ENCODE results near the gene ACE. TPM values are rescaled to one million over a fixed set of nuclear protein-coding genes. Genes with fewer than 3 reads are reported as not detected.

Gene ACE
- total RNA-seq, 1 donor from 2014 or later: 5.6 TPM

DNA sequence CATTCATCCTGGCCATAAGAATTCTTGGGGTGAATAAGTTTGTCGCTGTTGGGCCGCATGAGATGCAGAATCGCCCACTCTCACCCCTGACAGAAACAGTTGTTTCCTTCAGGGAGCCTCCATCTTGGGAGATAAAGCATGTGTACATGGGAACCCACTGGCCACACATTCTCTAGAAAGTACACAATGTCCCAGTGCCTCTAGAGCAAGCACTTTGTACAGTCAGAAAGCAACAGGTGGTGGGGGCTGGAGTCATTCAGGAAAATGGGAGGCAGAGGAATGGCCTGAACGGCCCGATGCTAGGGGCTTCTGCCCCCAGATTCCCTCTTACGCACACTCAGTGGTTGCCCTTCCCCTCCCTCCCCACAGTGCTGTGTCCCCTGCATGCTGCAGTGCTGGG is 16.1 kb downstream of the ACE start:
- no peak for DNase-seq

DNA sequence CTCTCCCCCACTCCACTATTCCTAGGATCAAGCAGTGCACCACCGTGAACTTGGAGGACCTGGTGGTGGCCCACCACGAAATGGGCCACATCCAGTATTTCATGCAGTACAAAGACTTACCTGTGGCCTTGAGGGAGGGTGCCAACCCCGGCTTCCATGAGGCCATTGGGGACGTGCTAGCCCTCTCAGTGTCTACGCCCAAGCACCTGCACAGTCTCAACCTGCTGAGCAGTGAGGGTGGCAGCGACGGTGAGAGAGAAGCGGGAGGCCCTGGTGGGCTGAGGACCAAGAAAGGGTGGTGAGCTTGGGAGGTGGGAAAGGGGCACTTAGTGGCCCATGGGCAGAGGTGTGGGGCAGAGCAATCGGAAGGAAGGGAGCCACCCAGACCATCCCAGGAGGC is 16.6 kb downstream of the ACE start:
- DNase-seq: no peak

DNA sequence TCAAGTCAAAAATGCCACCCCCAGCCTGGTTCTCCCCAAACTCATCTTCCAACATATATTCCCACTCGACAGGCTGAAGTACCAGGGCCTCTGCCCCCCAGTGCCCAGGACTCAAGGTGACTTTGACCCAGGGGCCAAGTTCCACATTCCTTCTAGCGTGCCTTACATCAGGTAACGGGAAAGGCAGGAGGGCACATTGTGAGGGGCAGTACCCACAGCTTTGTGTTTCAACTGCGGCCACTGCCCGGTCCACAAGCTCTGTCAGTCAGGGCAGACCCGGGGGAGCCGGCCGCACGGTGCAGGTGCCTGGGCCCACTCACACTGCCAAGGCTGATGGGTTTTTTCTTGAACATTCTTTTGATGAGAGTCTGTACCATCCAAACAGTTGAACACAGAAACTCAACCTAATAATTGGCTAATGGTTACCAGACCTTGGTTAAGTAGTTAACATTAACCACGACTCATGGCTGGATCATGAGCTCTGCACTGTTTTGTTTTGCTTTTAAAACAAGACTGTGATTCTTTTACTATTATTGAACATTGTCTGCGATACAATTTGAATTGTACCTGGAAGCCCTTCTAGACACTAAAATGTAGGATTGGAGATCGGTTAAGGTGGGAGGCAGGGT is 17.6 kb downstream of the ACE start:
- no peak for DNase-seq

DNA sequence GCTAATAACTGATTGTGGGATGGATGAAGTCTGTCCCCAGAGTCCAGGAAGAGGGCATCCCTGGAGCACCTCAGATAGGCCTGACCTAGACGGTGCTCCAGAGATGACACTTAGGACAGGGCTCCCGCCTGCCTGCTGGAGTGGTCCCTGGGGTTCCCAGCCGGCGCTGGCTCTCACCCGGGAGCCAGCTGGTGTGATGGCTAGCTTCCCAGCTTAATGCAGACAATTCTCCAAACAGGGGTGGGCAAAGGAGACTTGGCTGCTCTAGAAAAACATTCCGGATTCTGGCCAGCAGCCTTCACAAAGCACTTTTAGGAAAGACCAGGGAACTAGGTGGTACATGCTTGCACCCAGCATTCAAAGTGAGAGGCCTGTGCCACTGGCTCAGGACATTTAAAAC is 18.6 kb downstream of the ACE start:
- DNase-seq: no peak

DNA sequence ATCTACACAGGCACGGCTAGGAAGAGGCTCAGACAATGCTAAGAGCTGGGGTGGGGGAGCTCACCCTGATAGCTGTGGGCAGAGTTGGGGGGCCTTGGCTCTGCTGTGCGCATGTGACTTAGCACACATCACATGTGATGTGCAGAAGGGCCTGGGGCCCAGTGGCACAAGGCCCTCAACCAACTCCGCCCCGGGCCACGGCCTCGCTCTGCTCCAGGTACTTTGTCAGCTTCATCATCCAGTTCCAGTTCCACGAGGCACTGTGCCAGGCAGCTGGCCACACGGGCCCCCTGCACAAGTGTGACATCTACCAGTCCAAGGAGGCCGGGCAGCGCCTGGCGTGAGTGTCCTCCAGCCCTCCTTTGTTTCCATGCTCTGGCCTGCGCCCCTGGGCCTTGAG is 19.3 kb downstream of the ACE start:
- no peak for DNase-seq

DNA sequence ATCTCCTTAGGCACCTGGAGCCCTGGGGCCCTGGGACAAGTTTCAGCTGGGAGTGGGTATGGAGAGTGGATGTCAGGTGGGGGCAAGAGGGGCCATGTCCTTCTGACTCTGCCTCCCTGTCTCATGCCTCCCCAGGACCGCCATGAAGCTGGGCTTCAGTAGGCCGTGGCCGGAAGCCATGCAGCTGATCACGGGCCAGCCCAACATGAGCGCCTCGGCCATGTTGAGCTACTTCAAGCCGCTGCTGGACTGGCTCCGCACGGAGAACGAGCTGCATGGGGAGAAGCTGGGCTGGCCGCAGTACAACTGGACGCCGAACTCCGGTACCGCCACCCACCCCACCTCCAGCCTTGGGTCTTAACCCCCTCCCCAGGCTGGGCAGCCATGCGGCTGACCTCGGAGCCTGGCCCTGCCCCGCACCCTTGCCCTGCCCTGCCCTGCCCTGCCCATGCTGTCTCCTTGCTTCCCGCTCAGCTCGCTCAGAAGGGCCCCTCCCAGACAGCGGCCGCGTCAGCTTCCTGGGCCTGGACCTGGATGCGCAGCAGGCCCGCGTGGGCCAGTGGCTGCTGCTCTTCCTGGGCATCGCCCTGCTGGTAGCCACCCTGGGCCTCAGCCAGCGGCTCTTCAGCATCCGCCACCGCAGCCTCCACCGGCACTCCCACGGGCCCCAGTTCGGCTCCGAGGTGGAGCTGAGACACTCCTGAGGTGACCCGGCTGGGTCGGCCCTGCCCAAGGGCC is 20.0 kb downstream of the ACE start:
- no peak for DNase-seq

DNA sequence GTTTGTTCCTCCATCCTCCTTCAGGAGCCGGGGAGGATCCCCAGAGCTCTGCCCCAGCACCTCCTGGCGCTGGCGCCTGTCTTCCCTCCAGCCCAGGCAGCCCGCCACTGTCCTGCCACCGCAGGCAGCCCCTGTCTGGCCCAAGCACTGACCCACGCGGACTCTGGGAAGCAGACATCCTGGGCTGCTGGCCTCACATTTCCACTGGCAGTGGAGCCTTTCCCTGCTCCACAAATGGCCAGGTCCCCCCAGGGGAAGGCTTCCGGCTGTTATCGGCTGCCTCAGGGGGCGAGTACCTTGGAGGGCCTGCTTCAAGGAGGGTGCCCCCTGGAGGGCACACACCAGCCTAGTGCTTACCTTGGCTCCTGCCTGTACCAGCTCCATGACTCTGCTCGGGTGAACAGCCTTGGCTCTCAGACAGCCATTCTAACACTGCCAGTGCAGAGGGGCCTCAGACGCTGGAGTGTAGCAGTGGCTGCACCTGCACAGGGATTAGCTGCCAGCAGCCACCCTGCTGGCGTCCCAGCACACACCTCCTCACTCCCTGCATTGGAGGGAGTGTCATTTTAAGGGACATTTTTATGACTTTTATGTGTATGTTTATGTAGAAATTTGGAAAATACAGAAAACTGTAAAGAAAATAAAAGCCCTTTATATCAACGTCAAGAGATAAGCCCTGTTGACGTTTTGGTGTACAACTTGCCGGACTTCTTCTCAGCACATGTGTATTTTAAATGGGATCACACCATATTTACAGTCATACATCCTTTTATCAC is 21.0 kb downstream of the ACE start:
- DNase-seq: no peak

DNA sequence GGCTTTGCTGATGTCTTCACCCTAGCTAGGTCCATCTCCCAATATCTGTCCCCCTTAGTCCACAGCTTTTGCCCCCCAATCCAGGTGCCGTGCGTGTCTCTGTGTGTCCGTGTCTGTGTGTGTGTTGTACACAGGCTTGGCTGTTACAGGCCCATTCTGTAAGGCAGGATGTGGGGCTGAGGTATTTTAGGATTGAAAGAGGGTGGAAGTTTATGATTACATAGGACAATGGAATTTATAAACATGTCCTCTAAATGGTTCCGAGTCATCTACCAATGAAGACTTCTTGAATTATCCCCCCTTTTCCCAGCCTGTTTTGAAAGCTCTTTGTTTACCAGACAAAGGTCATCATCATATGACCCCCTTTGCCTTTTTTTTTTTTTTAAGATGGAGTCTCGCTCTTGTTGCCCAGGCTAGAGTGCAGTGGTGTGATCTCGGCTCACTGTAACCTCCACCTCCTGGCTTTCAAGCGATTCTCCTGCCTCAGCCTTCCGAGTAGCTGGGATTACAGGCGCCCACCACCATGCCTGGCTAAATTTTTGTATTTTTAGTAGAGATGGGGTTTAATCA is 21.9 kb downstream of the ACE start:
- DNase-seq: no peak

DNA sequence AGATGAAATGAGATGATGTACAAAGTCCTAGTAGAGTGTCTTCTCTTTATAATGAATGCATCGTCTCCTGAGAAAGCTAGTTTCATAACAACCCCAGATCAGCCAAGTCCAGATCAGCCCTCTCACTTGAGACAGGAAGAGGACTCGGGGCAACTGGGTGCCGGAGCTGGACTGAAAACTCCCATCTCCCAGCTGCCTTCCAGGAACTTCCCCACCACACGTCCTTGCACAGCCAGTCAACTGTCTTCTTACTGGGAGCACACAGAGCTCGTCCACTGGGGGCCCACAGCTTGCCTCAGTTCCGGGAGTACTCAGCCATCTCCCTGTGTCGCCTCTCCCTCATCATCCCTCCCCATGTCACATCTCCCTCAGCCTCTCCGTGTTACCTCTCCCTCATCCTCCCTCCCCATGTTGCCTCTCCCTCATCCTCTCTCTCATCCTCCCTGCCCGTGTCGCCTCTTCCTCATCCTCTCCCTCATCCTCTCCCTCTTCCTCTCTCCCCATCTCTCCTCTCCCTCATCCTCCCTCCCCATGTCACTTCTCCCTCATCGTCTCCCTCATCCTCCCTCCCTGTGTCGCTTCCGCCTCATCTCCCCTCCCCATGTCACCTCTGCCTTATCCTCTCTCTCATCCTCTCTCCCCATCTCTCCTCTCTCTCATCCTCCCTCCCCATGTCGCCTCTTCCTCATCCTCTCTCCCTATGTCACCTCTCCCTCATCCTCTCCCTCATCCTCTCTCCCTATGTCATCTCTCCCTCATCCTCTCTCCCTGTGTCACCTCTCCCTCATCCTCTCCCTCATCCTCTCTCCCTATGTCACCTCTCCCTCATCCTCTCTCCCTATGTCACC is 23.9 kb downstream of the ACE start:
- DNase-seq: no peak

DNA sequence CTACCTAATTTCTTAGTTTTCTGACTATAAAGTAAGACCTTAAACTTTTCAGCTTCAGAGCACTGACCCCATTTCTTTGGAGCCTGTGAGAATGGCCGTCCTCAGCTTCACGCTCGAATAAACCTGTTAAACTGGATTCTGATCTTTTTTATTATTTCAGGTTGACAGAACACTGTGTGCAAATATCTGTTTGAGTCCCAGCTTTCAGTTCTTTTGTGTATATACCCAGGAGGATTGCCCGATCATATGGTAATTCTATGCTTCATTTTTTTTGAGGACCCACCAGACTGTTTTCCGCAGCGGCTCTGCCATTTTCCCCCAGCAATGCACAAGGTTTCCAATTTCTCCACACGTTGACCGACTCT is 26.5 kb downstream of the ACE start:
- no peak for DNase-seq

DNA sequence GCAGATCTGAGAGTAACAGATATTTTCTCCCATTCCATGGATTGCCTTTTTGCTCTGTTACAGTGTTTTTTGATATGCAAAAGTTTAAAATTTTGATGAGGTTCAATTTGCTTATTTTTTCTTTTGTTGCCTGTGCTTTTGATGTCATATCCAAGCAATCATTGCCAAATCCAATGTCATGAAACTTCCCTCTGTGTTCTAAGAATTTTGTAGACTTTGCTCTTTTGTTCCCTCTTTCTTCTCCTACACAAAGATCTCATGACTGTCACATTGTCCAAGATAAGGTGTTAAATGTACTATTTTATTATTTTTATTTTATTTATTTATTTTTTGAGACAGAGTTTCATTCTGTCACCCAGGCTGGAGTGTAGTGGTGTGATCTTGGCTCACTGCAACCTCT is 27.4 kb downstream of the ACE start:
- no peak for DNase-seq

DNA sequence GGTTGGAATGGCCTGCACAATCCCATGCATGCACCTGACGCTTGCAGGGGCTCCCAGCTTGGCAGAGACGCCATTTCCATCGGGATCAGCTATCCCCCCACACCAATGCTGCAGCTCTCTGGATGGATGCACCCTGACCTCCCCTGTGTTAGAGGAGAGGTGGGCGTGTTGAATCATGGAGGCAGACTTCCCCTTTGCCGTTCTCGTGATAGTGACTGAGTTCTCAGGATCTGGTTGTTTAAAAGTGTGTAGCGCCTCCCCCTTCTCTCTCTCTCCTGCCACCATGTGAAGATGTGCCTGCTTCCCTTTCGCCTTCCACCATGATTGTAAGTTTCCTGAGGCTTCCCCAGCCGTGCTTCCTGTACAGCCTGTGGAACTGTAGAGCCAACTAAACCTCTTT is 28.5 kb downstream of the ACE start:
- DNase-seq: no peak

DNA sequence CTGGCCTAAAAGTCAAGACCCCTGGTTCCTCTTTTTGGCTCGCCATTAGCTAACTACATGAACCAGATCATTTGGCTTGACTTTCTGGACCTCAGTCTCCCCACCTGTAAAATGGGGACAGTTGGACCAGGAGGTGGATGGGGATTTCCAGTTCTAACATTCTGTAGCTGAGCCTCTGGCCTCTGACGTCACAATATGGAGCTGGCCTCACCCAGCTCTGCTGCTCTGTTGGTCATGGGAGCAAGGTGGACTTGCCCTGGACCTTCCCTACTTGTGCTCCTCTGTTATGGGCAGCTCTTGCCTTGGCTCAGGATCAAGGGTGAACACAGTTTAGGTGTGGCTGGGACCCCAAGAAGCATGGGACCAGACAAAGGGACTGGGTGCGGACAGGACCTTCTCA is 29.8 kb downstream of the ACE start:
- no peak for DNase-seq

DNA sequence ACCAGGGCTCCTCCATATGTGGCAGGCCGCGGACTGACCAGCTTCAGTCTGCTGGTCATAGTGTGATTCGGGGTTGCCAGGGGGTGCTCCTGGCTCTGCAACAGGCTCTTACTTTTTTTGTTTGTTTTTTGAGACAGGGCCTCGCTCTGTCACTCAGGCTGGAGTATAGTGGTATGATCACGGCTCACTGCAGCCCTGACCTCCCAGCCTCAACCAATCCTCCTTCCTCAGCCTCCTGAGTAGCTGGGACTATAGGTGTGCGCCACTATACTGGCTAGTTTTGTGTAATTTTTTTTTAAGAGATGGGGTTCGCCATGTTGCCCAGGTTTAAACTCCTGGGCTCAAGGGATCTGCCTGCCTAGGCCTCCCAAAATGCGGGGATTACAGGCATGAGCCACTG is 34.5 kb downstream of the ACE start:
- no peak for DNase-seq

DNA sequence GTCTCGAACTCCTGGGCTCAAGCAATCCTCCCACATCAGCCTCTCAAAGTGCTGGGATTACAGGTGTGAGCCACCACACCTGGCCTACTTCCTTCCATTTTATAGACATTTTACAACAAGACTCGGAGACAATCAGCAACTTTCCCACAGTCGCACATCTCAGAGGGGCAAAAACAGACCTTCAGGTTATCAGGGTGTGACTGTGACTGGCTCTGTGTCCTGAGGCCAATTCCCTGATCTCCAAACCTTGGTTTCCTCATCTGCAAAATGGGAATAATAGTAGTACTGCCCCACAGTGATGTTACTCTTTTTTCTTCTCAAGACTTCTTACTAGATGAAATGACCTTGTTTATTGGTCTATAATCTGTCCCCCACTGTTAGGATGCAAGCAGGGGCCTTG is 35.5 kb downstream of the ACE start:
- no peak for DNase-seq

DNA sequence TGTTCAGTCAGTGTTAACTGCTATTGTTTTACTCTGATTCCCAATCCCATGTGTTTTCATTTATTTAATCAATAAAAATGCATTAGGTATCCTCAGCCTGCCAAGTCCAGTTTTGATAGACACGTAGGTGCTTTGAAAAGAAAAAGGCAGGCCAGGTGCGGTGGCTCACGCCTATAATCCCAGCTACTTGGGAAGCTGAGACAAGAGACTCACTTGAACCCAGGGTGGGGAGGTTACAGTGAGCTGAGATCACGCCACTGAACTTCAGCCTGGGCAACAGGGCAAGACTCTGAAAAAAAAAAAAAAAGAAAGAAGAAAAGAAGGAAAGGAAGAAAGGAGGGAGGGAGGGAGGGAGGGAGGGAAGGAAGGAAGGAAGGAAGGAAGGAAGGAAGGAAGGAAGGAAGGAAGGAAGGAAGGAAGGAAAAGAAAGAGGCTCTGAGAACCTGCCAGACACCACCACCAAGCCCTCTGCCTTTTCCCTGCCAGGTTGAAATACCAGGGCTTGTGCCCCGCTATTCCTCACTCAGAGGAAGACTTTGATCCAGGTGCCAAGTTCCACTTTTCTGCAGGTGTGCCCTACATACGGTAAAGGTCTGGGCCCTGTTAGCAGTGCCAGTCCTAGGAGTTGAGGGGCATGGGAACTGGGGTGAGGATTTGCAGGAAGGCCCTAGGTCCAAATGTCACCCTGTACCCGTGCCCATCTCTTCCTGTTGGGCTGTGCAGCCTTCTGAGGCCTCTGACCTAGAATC is 36.2 kb downstream of the ACE start:
- no peak for DNase-seq

DNA sequence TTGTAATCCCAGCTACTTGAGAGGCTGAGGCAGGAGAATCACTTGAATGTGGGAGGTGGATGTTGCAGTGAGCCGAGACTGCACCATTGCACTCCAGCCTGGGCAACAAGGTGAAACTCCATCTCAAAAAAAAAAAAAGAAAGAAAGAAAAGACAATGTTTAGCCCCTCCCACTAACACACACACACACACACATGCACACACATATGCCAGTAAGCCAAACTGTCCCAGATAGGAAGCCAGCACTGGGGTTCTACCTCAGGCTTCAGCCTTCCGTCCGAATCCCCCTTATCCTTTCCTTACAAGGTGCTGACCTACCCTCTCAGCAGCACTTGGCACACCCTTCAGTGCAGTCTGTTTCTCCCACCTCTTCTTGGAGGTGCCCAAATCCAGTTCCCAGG is 37.6 kb downstream of the ACE start:
- no peak for DNase-seq

DNA sequence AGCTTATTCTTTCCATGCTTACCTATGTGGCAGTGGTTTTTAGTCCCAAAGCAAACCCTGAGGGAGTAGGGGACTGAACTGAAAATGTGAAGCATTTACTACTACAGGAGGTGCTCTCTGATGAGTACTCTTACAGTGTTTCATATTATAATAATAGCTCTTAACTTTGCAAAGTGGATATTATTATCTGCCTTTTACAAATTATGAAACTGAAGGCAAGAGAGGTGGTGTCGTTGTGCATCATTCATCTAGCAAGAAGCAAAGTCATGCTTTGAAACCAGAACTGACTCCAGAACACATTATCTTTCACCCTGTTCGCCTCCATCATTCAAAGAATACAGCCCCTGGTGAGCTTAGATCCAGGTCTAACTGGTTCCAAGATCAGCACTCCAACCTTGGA is 38.1 kb downstream of the ACE start:
- no peak for DNase-seq

DNA sequence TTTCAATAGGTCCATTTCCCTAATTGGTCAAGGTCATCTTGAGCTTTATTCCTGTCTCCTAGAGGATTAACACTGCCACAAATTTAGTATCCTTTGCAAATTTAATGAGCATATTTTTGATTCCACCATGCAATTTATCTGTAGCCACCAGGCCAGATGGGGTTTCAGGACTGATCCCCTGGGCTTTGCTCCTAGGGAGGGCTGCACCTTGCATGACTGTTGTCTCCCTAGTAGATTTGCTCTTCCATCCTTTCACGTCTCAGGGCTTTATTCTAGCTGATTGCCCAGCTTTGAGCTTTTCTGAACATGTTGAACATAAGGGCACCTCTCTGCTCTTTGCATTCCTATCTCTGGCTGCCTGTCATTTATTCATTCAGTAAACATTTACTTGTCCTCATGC is 38.6 kb downstream of the ACE start:
- no peak for DNase-seq

DNA sequence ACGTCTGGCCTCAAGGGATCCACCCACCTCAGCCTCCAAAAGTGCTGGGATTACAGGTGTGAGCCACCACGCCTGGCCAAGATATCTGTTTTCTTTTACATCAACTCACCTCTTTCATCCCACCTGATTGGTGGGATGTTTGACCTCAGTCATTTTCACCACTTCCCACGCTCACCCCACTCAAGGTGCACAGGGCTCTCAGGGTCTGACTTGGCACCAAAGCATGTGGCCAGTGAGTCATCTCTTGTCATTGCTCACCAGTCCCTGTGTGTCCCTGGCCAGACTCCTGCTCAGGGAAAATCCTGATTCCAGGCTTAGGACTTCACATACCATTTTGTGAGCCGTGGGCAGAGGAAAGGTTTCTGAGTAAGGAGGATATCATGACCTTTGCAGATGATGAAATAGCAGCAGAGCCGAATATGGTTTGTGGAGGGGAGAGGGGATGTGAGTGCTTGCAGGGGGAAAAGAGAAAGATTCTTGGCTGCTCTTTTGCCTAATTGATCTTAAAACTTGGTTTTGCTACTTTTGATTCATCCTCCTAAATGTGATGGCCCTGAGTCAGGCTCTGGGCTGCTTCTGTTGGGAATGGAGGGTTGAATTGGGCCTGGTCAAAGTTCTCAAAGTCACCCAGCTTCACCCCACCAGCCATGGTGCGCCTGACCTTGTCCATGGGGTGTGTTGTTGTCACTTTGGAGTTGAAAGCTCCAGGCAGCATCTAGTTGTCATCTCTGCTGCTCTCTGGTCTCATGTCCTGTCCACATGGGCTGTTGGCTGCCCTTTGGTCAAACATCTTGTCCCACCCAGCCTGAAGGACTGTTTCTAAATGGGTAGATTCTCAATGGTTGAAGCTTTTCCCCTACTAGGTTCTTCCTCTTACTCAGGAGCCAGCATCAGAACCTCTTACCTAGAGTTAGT is 40.3 kb downstream of the ACE start:
- DNase-seq: no peak
